KMS-11 (cell line): Measurements from ENCODE around the gene DCLRE1C.
"Not testable (repeated sequence)": the region's sequence is repeated elsewhere in the genome, so short reads cannot be mapped to it uniquely, and the experiment has no call there.

Experiments used
- H2AFZ ChIP-seq: fragments of 200-600 bp; sonication (generic); 2 replicates; pipeline ENCODE4 v1.6.1; 2016; ENCODE audit warnings: antibody characterized with exemption, mixed run types, low read depth
- H3K27ac ChIP-seq: fragments of 200-600 bp; sonication (generic); 2 replicates; pipeline ENCODE4 v1.6.1; 2016; ENCODE audit warnings: mild to moderate bottlenecking, mixed run types
- H3K27me3 ChIP-seq: fragments of 200-600 bp; sonication (generic); 2 replicates; pipeline ENCODE4 v1.6.1; 2017; ENCODE audit warnings: mild to moderate bottlenecking, low read depth, mixed run types, moderate library complexity; ENCODE audit not compliant: insufficient read depth
- H3K36me3 ChIP-seq: fragments of 200-600 bp; sonication (generic); 2 replicates; pipeline ENCODE4 v1.6.1; 2017; ENCODE audit warnings: mild to moderate bottlenecking, mixed run types; ENCODE audit not compliant: insufficient read depth
- H3K4me1 ChIP-seq: fragments of 200-600 bp; sonication (generic); 2 replicates; pipeline ENCODE4 v1.6.1; 2016; ENCODE audit warnings: mild to moderate bottlenecking, low read depth, mixed run types; ENCODE audit not compliant: poor library complexity, severe bottlenecking
- H3K4me2 ChIP-seq: fragments of 200-600 bp; sonication (generic); 2 replicates; pipeline ENCODE4 v1.7.0; 2016; ENCODE audit warnings: mild to moderate bottlenecking, mixed run types
- H3K4me3 ChIP-seq: fragments of 200-600 bp; sonication (generic); IDR thresholded peaks from 2 replicates; pipeline ENCODE4 v1.6.1; 2017; ENCODE audit warnings: low read depth, low read length, mixed read lengths; ENCODE audit not compliant: insufficient read depth
- H3K79me2 ChIP-seq: fragments of 200-600 bp; sonication (generic); 2 replicates; pipeline ENCODE4 v1.6.1; 2016; ENCODE audit warnings: low read depth, mixed run types; ENCODE audit not compliant: insufficient read depth
- H3K9ac ChIP-seq: fragments of 200-600 bp; sonication (generic); 2 replicates; pipeline ENCODE4 v1.6.1; 2016; ENCODE audit warnings: mild to moderate bottlenecking, mixed run types
- H4K20me1 ChIP-seq: fragments of 200-600 bp; sonication (generic); 2 replicates; pipeline ENCODE4 v1.6.1; 2016; ENCODE audit warnings: mild to moderate bottlenecking, mixed run types; ENCODE audit not compliant: insufficient read depth
- CTCF ChIP-seq: fragments of 200-600 bp; sonication (generic); conservative IDR thresholded peaks from 2 replicates; pipeline ENCODE4 v1.6.1; 2017; ENCODE audit warnings: low read depth, mild to moderate bottlenecking, antibody characterized with exemption, low read length, moderate library complexity, mixed read lengths

Gene DCLRE1C

GRCh38 chr10:14982744-14983143 is 28.8 kb upstream of the DCLRE1C start:
- Histone ChIP-seq H4K20me1 (no peaks in the 10 kb centered on the region), H3K27me3 (no peaks in the 10 kb centered on the region), H3K9ac (no peak overlapping the region), H3K79me2 (no peaks in the 10 kb centered on the region), H3K4me2 (no peak overlapping the region), H3K27ac (no peak overlapping the region), H3K4me3 (no peak overlapping the region), H3K4me1 (no peaks in the 10 kb centered on the region), H3K36me3 (no peaks in the 10 kb centered on the region), H2AFZ (no peak overlapping the region)
- TF ChIP-seq CTCF, result no peak

- no peak overlapping the region for H3K4me2 ChIP-seq
Observed at GRCh38 chr10:14975672-14976273, 21.9 kb upstream of the DCLRE1C start.

GRCh38 chr10:14974153-14974998 is 20.5 kb upstream of the DCLRE1C start:
- not testable (repeated sequence) for H3K4me2 ChIP-seq, H3K79me2 ChIP-seq, H2AFZ ChIP-seq, H3K4me1 ChIP-seq, H4K20me1 ChIP-seq, H3K9ac ChIP-seq, H3K27me3 ChIP-seq, H3K27ac ChIP-seq, H3K4me3 ChIP-seq, H3K36me3 ChIP-seq

More at GRCh38 chr10:14975672-14976273, 21.9 kb upstream of the DCLRE1C start:
- no peaks in the 10 kb centered on the region for H4K20me1 ChIP-seq
- H3K27me3 ChIP-seq, result no peaks in the 10 kb centered on the region
- no peak overlapping the region for H3K4me3 ChIP-seq
- no peak overlapping the region for H3K27ac ChIP-seq
- H3K4me1 ChIP-seq, result no peaks in the 10 kb centered on the region
- TF ChIP-seq CTCF, result no peak
- H3K36me3 ChIP-seq, result no peaks in the 10 kb centered on the region
- no peaks in the 10 kb centered on the region for H3K79me2 ChIP-seq
- no peak overlapping the region for H2AFZ ChIP-seq
- H3K9ac ChIP-seq, result no peak overlapping the region

- Histone ChIP-seq H3K4me1 (no peaks in the 10 kb centered on the region), H3K36me3 (no peaks in the 10 kb centered on the region), H3K9ac (no peak overlapping the region), H3K79me2 (no peaks in the 10 kb centered on the region), H3K27ac (no peak overlapping the region), H3K4me3 (no peak overlapping the region), H3K4me2 (no peak overlapping the region), H4K20me1 (no peaks in the 10 kb centered on the region), H3K27me3 (no peaks in the 10 kb centered on the region), H2AFZ (no peak overlapping the region)
- TF ChIP-seq CTCF, result peak; percentile 72
Observed at GRCh38 chr10:14971867-14972448, 18.1 kb upstream of the DCLRE1C start.
